Fibroblast of lung (primary cell): ENCODE measurements around the gene CIZ1. TPM values are rescaled to one million over a fixed set of nuclear protein-coding genes. Genes with fewer than 3 reads are reported as not detected.

ENCODE experiments used
- DNase-seq, 2 donors: peaks; one replicate each; pipeline versions ENCODE4 v3.0.0 to v3.0.0-alpha.2; 2010; ENCODE audit warnings: low read depth in 2 of 2
- H2AFZ ChIP-seq: 2 replicates; pipeline ENCODE4 v1.5.1; 2012; ENCODE audit warnings: low read length, control low read depth, inconsistent platforms
- H3K27ac ChIP-seq: 2 replicates; pipeline ENCODE4 v1.5.1; 2011; ENCODE audit warnings: low read length, control low read depth; ENCODE audit not compliant: insufficient read depth
- H3K27me3 ChIP-seq: 2 replicates; pipeline ENCODE4 v1.5.1; 2011; ENCODE audit warnings: mild to moderate bottlenecking, low read length; ENCODE audit not compliant: control insufficient read depth, insufficient read depth
- H3K36me3 ChIP-seq: 2 replicates; pipeline ENCODE4 v1.5.1; 2011; ENCODE audit warnings: low read length; ENCODE audit not compliant: control insufficient read depth, insufficient read depth
- H3K4me1 ChIP-seq: 2 replicates; pipeline ENCODE4 v1.5.1; 2011; ENCODE audit warnings: low read length; ENCODE audit not compliant: control insufficient read depth, insufficient read depth; ENCODE audit errors: extremely low read depth
- H3K4me2 ChIP-seq: 2 replicates; pipeline ENCODE4 v1.5.1; 2011; ENCODE audit warnings: low read length, control low read depth; ENCODE audit not compliant: insufficient read depth; ENCODE audit errors: extremely low read depth
- H3K4me3 ChIP-seq, 4 experiments: fragments of 200-600 bp in 1 of 4; sonication (generic) in 1 of 4; replicated peaks in 1 of 4; 2 replicates each; pipeline ENCODE4 v1.5.1; 2011 to 2016; ENCODE audit warnings: low read length in 4 of 4, low read depth in 3 of 4, mild to moderate bottlenecking in 3 of 4, control low read depth in 2 of 4, inconsistent platforms in 1 of 4, mixed read lengths in 1 of 4; ENCODE audit not compliant: insufficient read depth in 1 of 4; ENCODE audit errors: control extremely low read depth in 1 of 4
- H3K79me2 ChIP-seq: 2 replicates; pipeline ENCODE4 v1.5.1; 2012; ENCODE audit warnings: mild to moderate bottlenecking, low read length, inconsistent platforms; ENCODE audit not compliant: control insufficient read depth, insufficient read depth
- H3K9ac ChIP-seq: 2 replicates; pipeline ENCODE4 v1.5.1; 2011; ENCODE audit warnings: mild to moderate bottlenecking, low read length, control low read depth; ENCODE audit not compliant: insufficient read depth
- H3K9me3 ChIP-seq: 2 replicates; pipeline ENCODE4 v1.5.1; 2012; ENCODE audit warnings: low read depth, low read length; ENCODE audit not compliant: control insufficient read depth, insufficient read depth
- H4K20me1 ChIP-seq: 2 replicates; pipeline ENCODE4 v1.5.1; 2011; ENCODE audit warnings: low read length; ENCODE audit not compliant: control insufficient read depth, insufficient read depth; ENCODE audit errors: extremely low read depth
- EZH2 ChIP-seq: IDR thresholded peaks from 2 replicates; pipeline ENCODE4 v1.5.1; 2012; ENCODE audit warnings: low read length, control low read depth, mild to moderate bottlenecking; ENCODE audit errors: missing control alignments
- polyA plus RNA-seq, 2 donors: library from polyadenylated mRNA; depleted of rRNA in 1 of 2; stranded (reverse) in 1 of 2; unstranded in 1 of 2; fragments of >200 nt; gene quantifications; 2 replicates each; pipeline ENCODE4 v1.2.1, GENCODE V29; 2011 to 2012; ENCODE audit warnings: missing spikeins in 1 of 2
- total RNA-seq: library from RNA; depleted of rRNA; stranded (reverse); fragments of >200 nt; gene quantifications from 2 replicates; pipeline ENCODE4 v1.2.1, GENCODE V29; 2014
- TF ChIP-seq, protein P1 (sequence below), 2 donors: IDR thresholded peaks in 1 of 2; conservative IDR thresholded peaks in 1 of 2; 1 replicate in 1 of 2; 2 replicates in 1 of 2; pipeline ENCODE4 v1.5.1; 2011 to 2012; ENCODE audit warnings: low read length in 2 of 2, control low read depth in 1 of 2, inconsistent platforms in 1 of 2, low read depth in 1 of 2, mild to moderate bottlenecking in 1 of 2

CIZ1 gene
- total and polyA plus RNA-seq, 2 donors (not counting 1 experiment from before 2014, with no cell fraction given), result 26.1 to 27.2 TPM

DNA sequence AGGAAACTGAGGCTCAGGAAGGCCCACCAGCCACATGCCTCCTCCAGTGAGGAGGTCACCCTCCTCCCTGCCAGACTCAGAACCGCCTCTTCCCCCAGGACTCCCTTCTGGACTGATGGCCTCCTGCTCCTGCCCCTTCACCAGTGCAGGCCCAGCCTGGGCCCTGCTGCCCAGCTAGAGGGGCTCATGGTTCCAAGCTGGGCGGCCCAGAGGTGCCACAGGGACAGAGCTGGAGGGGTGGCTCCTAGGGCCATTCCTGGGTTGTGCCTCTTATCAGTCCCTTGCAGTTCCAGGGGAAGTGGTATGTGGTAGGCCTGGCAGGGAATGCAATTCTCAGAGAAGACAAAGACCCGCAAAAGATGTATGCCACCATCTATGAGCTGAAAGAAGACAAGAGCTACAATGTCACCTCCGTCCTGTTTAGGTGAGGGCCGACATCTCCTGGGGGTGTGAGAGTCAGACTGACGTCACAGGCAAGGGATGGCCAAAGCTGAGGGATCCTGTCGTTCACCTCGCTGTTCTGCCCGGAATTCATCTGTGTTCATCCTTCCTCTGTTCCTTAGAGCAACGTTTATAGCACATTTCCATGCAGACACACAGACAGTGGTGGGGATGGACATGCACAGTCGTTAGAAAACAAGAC lies 41.3 kb downstream of the CIZ1 start:
- Histone ChIP-seq H3K27ac (no peak overlapping the region), H2AFZ (no peak overlapping the region), H3K79me2 (no peaks in the 10 kb centered on the region), H3K9ac (no peak overlapping the region), H3K27me3 (peaks cover 4% of the 10 kb centered on the region), H3K4me1 (no peaks in the 10 kb centered on the region), H3K36me3 (no peaks in the 10 kb centered on the region), H3K4me2 (no peak overlapping the region), H3K9me3 (no peaks in the 10 kb centered on the region), H4K20me1 (no peaks in the 10 kb centered on the region), H3K4me3 (no peak overlapping the region)
- TF ChIP-seq, protein P1, sequence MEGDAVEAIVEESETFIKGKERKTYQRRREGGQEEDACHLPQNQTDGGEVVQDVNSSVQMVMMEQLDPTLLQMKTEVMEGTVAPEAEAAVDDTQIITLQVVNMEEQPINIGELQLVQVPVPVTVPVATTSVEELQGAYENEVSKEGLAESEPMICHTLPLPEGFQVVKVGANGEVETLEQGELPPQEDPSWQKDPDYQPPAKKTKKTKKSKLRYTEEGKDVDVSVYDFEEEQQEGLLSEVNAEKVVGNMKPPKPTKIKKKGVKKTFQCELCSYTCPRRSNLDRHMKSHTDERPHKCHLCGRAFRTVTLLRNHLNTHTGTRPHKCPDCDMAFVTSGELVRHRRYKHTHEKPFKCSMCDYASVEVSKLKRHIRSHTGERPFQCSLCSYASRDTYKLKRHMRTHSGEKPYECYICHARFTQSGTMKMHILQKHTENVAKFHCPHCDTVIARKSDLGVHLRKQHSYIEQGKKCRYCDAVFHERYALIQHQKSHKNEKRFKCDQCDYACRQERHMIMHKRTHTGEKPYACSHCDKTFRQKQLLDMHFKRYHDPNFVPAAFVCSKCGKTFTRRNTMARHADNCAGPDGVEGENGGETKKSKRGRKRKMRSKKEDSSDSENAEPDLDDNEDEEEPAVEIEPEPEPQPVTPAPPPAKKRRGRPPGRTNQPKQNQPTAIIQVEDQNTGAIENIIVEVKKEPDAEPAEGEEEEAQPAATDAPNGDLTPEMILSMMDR (conservative IDR thresholded peaks at IDR 0.05 in 1 of 2, IDR thresholded peaks at IDR 0.05 in 1 of 2; ENCODE audit: low read depth in 1 of 2, low read length in 2 of 2), result no peak
- TF ChIP-seq EZH2, result no peak
- no peak for DNase-seq

DNA sequence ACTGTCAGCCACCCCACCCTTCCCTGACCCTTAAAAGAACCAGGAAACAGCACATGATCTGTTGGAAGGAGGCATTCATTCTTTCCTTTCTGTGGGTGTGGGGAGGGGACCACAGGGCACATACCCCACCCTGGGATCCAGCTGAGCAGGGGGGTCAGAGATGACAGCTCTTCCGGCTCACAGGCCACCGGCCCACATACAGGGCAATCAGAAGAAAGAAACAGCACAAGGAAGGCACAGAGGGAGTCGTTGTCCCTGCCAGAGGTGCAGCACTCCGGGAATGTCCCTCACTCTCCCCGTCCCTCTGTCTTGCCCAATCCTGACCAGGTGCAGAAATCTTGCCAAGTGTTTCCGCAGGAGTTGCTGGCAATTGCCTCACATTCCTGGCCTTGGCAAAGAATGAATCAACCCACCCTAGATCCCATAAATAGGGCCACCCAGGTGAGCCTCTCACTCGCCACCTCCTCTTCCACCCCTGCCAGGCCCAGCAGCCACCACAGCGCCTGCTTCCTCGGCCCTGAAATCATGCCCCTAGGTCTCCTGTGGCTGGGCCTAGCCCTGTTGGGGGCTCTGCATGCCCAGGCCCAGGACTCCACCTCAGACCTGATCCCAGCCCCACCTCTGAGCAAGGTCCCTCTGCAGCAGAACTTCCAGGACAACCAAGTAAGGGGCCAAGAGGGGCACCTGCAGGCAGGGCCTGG lies 42.2 kb downstream of the CIZ1 start, which contains the start of gene LCN2:
Gene LCN2, plus strand, starts transcription at position 453 of the 701 bp plus-strand sequence. Its CDS starts 73 bp downstream, at position 526.
- Histone ChIP-seq H3K9me3 (no peaks in the 10 kb centered on the region), H3K36me3 (no peaks in the 10 kb centered on the region), H3K4me2 (no peak within 1 kb of the TSS), H2AFZ (no peak within 1 kb of the TSS), H3K27ac (no peak within 1 kb of the TSS), H3K9ac (no peak within 1 kb of the TSS), H3K4me1 (no peaks in the 10 kb centered on the region), H3K79me2 (no peaks in the 10 kb centered on the region), H4K20me1 (no peaks in the 10 kb centered on the region), H3K27me3 (peaks cover 4% of the 10 kb centered on the region), H3K4me3 (no peak within 1 kb of the TSS)
- no peak for DNase-seq
- TF ChIP-seq, protein P1 (conservative IDR thresholded peaks at IDR 0.05 in 1 of 2, IDR thresholded peaks at IDR 0.05 in 1 of 2; ENCODE audit: low read depth in 1 of 2, low read length in 2 of 2), result no peak
- no peak for TF ChIP-seq EZH2

DNA sequence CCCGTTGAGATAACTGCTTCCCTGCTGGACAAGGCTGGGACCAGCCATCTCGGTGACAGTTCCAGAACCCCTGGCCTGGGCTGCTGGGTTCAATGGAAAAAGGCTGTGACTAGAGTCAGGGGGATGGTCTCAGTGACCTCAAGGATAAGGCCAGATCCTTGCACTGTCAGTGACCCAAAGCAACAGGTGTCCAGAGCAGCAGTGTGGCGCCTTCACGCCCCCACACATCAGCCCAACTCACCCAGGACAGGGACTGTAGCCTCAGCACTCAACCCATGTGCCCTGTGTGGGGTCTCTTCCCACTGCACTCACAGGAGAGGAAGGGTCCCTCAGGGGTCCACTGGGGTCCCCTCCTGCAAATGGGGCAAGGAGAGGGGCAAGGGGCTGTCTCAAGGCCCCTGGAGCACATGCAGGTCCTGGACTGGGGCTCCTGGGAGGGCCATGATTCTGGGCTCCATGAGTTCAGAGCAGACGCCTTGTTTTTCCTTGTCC lies 42.8 kb downstream of the CIZ1 start:
- Histone ChIP-seq H3K27ac (no peak overlapping the region), H3K36me3 (no peaks in the 10 kb centered on the region), H4K20me1 (no peaks in the 10 kb centered on the region), H3K9me3 (no peaks in the 10 kb centered on the region), H3K4me2 (no peak overlapping the region), H3K79me2 (no peaks in the 10 kb centered on the region), H3K4me1 (no peaks in the 10 kb centered on the region), H3K9ac (no peak overlapping the region), H3K4me3 (no peak overlapping the region), H2AFZ (no peak overlapping the region), H3K27me3 (peaks cover 4% of the 10 kb centered on the region)
- TF ChIP-seq, protein P1 (conservative IDR thresholded peaks at IDR 0.05 in 1 of 2, IDR thresholded peaks at IDR 0.05 in 1 of 2; ENCODE audit: low read depth in 1 of 2, low read length in 2 of 2), result no peak
- no peak for DNase-seq
